GM12878 (cell line): Measurements from ENCODE around the gene GCSAM. TPM values are rescaled to one million over a fixed set of nuclear protein-coding genes. Genes with fewer than 3 reads are reported as not detected.

ENCODE experiments used
- ATF2 ChIP-seq: IDR thresholded peaks from 2 replicates; pipeline ENCODE4 v1.6.1; 2012; ENCODE audit warnings: low read length, inconsistent platforms
- BACH1 ChIP-seq: fragments of 450-650 bp; IDR thresholded peaks from 2 replicates; pipeline ENCODE4 v1.6.1; 2017; ENCODE audit warnings: mild to moderate bottlenecking, borderline replicate concordance
- BCL3 ChIP-seq: IDR thresholded peaks from 2 replicates; pipeline ENCODE4 v1.6.1; 2011; ENCODE audit warnings: borderline replicate concordance, low read depth, mild to moderate bottlenecking, moderate library complexity, low read length; ENCODE audit not compliant: insufficient read depth, poor library complexity, severe bottlenecking
- BMI1 ChIP-seq: fragments of 450-650 bp; IDR thresholded peaks from 2 replicates; pipeline ENCODE4 v1.6.1; 2016; ENCODE audit warnings: mild to moderate bottlenecking, moderate library complexity, borderline replicate concordance
- EP300 ChIP-seq, 2 experiments: fragments of 150-350 bp in 1 of 2; IDR thresholded peaks; 2 replicates each; pipeline ENCODE4 v1.6.1; 2011 to 2012; ENCODE audit warnings: low read depth in 2 of 2, low read length in 2 of 2, borderline replicate concordance in 1 of 2, improper control_type of control experiment in 1 of 2, inconsistent platforms in 1 of 2; ENCODE audit not compliant: control insufficient read depth in 1 of 2
- KAT2A ChIP-seq: conservative IDR thresholded peaks from 2 replicates; pipeline ENCODE4 v1.6.1; 2011; ENCODE audit warnings: low read depth, low read length; ENCODE audit not compliant: control insufficient read depth
- MLLT1 ChIP-seq: fragments of 450-650 bp; IDR thresholded peaks from 2 replicates; pipeline ENCODE4 v1.6.1; 2016; ENCODE audit warnings: mild to moderate bottlenecking
- NFYA ChIP-seq: IDR thresholded peaks from 2 replicates; pipeline ENCODE4 v1.6.1; 2011; ENCODE audit warnings: low read depth, mild to moderate bottlenecking, low read length, improper control_type of control experiment, borderline replicate concordance
- NR2C1 ChIP-seq: fragments of 450-650 bp; IDR thresholded peaks from 2 replicates; pipeline ENCODE4 v1.6.1; 2017; ENCODE audit warnings: antibody characterized with exemption, mild to moderate bottlenecking, moderate library complexity
- PKNOX1 ChIP-seq: fragments of 450-650 bp; IDR thresholded peaks from 2 replicates; pipeline ENCODE4 v1.6.1; 2016; ENCODE audit warnings: mild to moderate bottlenecking
- POLR2AphosphoS5 ChIP-seq: IDR thresholded peaks from 2 replicates; pipeline ENCODE4 v1.6.1; 2011; ENCODE audit warnings: mild to moderate bottlenecking, low read length, inconsistent platforms
- PRDM15 ChIP-seq: fragments of 450-650 bp; formaldehyde crosslinking; IDR thresholded peaks from 2 replicates; pipeline ENCODE4 v1.4.0; 2020; ENCODE audit warnings: mild to moderate bottlenecking, moderate library complexity
- SIX5 ChIP-seq: IDR thresholded peaks from 2 replicates; pipeline ENCODE4 v1.6.1; 2011; ENCODE audit warnings: mild to moderate bottlenecking, low read depth, low read length, moderate library complexity; ENCODE audit not compliant: severe bottlenecking
- SMAD1 ChIP-seq: fragments of 450-650 bp; IDR thresholded peaks from 2 replicates; pipeline ENCODE4 v1.6.1; 2018; ENCODE audit warnings: mild to moderate bottlenecking, low read depth; ENCODE audit not compliant: partially characterized antibody
- SMARCA5 ChIP-seq: fragments of 450-650 bp; IDR thresholded peaks from 2 replicates; pipeline ENCODE4 v1.6.1; 2017; ENCODE audit warnings: mild to moderate bottlenecking
- ZNF687 ChIP-seq: fragments of 450-650 bp; IDR thresholded peaks from 2 replicates; pipeline ENCODE4 v1.6.1; 2017; ENCODE audit warnings: mild to moderate bottlenecking, moderate library complexity
- polyA plus RNA-seq, 11 experiments: library from polyadenylated mRNA; depleted of rRNA in 4 of 11; unstranded in 6 of 11; stranded (reverse) in 5 of 11; fragments of >200 nt; fragmentation: Nextera tagmentation in 4 of 11; fragmentation: Illumina TruSeq in 1 of 11; extraction: Ambion mirVana in 4 of 11; extraction: Trizol in 1 of 11; gene quantifications; 1 replicate in 1 of 11; 2 replicates in 10 of 11; pipeline versions ENCODE4 v1.2.1 to v1.2.3, GENCODE V29; 2011 to 2016; ENCODE audit warnings: inconsistent platforms in 2 of 11, missing spikeins in 2 of 11, low read depth in 1 of 11
- total RNA-seq, 4 experiments: library from RNA; depleted of rRNA in 3 of 4; stranded (reverse); fragments of >200 nt in 3 of 4; fragmentation: Illumina TruSeq in 1 of 4; extraction: Trizol in 1 of 4; gene quantifications; 2 replicates each; pipeline versions ENCODE4 v1.2.1 to v1.2.3, GENCODE V29; 2013 to 2021

The GCSAM gene
- total and polyA plus RNA-seq, 10 of the 15 experiments (the other 5 are each of a cell fraction or from before 2014, with no cell fraction given), result 81.5 to 407 (median 107) TPM

GRCh38 chr3:112132088-112132487 is 960 bp downstream of the GCSAM start (continued):
- TF ChIP-seq SIX5, result peak; percentile 1
- no peak for TF ChIP-seq BCL3
- TF ChIP-seq NFYA, result no peak
- peak; percentile 53 for TF ChIP-seq MLLT1
- no peak for TF ChIP-seq EP300 (IDR thresholded peaks at IDR 0.05; ENCODE audit: borderline replicate concordance in 1 of 2, control insufficient read depth in 1 of 2, low read depth in 2 of 2, low read length in 2 of 2)
- peak; percentile 53; the same call in 1 of the 2 replicates for TF ChIP-seq ZNF687
- TF ChIP-seq ATF2, result no peak
- TF ChIP-seq KAT2A, result no peak
- TF ChIP-seq SMARCA5, result no peak
- TF ChIP-seq SMAD1, result peak; percentile 12
- TF ChIP-seq PKNOX1, result peak; percentile 21; the same call in 1 of the 2 replicates
- 0 out of 2 replicates have a peak, but pooled peaks have one; percentile 31 for TF ChIP-seq BMI1
- peak; percentile 43; the same call in 1 of the 2 replicates for TF ChIP-seq POLR2AphosphoS5
- TF ChIP-seq PRDM15, result peak; percentile 13; the same call in 1 of the 2 replicates
- TF ChIP-seq NR2C1, result no peak
- TF ChIP-seq BACH1, result peak; percentile 79
